ENCODE results near the gene CAPNS1. TPM values are rescaled to one million over a fixed set of nuclear protein-coding genes. Genes with fewer than 3 reads are reported as not detected.

Gene CAPNS1
- 100 to 1,000 TPM in 3 of 4 donors, 10 to 100 TPM in 1; 94.8 to 252 (median 165) TPM for total RNA-seq

GRCh38 chr19:36139473-36140303, at the start of gene CAPNS1:
Gene CAPNS1, plus strand, starts transcription at chr19:36140066. Its CDS starts 946 bp downstream, at chr19:36141012.
- in situ Hi-C loops (cut with MboI; ENCODE audit: low sequenced_read_pairs in 4 of 4) (loop anchor here in 1 of 4 donors (25.0 kb wide), 1 partner anchor 377 kb away; the partner anchor contains the start of genes HSPB6 and PROSER3), intact Hi-C loops (cut with DNase I; ENCODE audit: low total_unique reads) (loop anchor here (1.0 to 2.0 kb wide), 3 partner anchors 12 to 25 kb away; partner anchors contain the start of genes COX7A1, POLR2I and TBCB)
- peaks cover 0 to 25% of the 10 kb centered on the region in 2 donors for H3K36me3 ChIP-seq
- ATAC-seq, result peak; percentile 78 to 86
- DNase-seq, result peak; percentile 95 to 97
- no peaks in the 10 kb centered on the region for H3K9me3 ChIP-seq
- peak within 1 kb of the TSS; percentile 97 to 100 (median 98) for H3K27ac ChIP-seq
- peaks cover 12 to 26% of the 10 kb centered on the region in 2 donors for H3K4me1 ChIP-seq
- peak within 1 kb of the TSS; percentile 90 to 97 (median 92) for H3K4me3 ChIP-seq
- no peaks in the 10 kb centered on the region for H3K27me3 ChIP-seq
- peak; percentile 98 to 99 for TF ChIP-seq POLR2A (IDR thresholded peaks at IDR 0.05)
- TF ChIP-seq, protein P1, sequence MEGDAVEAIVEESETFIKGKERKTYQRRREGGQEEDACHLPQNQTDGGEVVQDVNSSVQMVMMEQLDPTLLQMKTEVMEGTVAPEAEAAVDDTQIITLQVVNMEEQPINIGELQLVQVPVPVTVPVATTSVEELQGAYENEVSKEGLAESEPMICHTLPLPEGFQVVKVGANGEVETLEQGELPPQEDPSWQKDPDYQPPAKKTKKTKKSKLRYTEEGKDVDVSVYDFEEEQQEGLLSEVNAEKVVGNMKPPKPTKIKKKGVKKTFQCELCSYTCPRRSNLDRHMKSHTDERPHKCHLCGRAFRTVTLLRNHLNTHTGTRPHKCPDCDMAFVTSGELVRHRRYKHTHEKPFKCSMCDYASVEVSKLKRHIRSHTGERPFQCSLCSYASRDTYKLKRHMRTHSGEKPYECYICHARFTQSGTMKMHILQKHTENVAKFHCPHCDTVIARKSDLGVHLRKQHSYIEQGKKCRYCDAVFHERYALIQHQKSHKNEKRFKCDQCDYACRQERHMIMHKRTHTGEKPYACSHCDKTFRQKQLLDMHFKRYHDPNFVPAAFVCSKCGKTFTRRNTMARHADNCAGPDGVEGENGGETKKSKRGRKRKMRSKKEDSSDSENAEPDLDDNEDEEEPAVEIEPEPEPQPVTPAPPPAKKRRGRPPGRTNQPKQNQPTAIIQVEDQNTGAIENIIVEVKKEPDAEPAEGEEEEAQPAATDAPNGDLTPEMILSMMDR (IDR thresholded peaks at IDR 0.05 in 4 of 5, conservative IDR thresholded peaks at IDR 0.05 in 1 of 5), result peak in 2 of 5 experiments; percentile 8 to 33

GRCh38 chr19:36090910-36091695, 48.8 kb upstream of the CAPNS1 start:
- H3K4me1 ChIP-seq, result no peaks in the 10 kb centered on the region
- H3K36me3 ChIP-seq, result no peaks in the 10 kb centered on the region
- DNase-seq, result no peak
- no peaks in the 10 kb centered on the region for H3K9me3 ChIP-seq
- no peak overlapping the region for H3K27ac ChIP-seq
- intact Hi-C loops (cut with DNase I; ENCODE audit: low total_unique reads) (no loop called here), in situ Hi-C loops (cut with MboI; ENCODE audit: low sequenced_read_pairs in 4 of 4) (no loop called here)
- ATAC-seq, result no peak
- TF ChIP-seq, protein P1 (IDR thresholded peaks at IDR 0.05 in 4 of 5, conservative IDR thresholded peaks at IDR 0.05 in 1 of 5), result no peak
- no peak for TF ChIP-seq POLR2A (IDR thresholded peaks at IDR 0.05)
- no peak overlapping the region for H3K4me3 ChIP-seq
- no peaks in the 10 kb centered on the region for H3K27me3 ChIP-seq

- H3K4me3 ChIP-seq, result no peak overlapping the region
- intact Hi-C loops (cut with DNase I; ENCODE audit: low total_unique reads) (no loop called here), in situ Hi-C loops (cut with MboI; ENCODE audit: low sequenced_read_pairs in 4 of 4) (no loop called here)
- H3K9me3 ChIP-seq, result no peaks in the 10 kb centered on the region
- H3K27me3 ChIP-seq, result no peaks in the 10 kb centered on the region
- no peaks in the 10 kb centered on the region for H3K4me1 ChIP-seq
- no peak overlapping the region for H3K27ac ChIP-seq
- no peak for TF ChIP-seq POLR2A (IDR thresholded peaks at IDR 0.05)
- TF ChIP-seq, protein P1 (IDR thresholded peaks at IDR 0.05 in 4 of 5, conservative IDR thresholded peaks at IDR 0.05 in 1 of 5), result no peak
- no peak for DNase-seq
- no peaks in the 10 kb centered on the region for H3K36me3 ChIP-seq
- ATAC-seq, result no peak
Measured at GRCh38 chr19:36092566-36092965, 47.3 kb upstream of the CAPNS1 start.

DNA sequence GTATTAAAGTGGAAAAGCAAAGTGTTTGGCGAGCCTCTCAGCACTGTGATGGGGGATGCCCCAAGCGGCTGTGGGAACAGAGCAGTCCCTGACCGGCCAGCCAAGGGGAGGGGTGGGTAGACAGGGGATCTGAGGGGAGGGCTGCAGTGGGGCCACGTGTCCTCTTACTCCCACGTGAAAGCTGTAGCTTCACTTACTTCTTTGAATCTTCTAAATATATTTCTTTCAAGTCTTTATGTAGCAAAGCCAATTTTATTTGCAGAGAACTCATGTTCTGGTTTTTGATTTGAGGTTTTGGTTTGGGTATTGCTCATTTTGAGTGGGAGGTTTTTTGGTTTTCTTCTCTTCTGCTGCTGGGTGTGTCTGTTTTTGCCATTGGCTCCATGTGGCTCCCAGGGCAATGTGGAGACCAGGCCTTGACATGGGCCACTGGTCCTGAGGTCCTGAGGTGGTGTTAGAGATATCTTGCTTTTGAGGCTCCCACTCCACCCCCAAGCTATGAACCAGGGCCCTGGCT, 46.7 kb upstream of the CAPNS1 start:
- Histone ChIP-seq H3K4me1 (no peaks in the 10 kb centered on the region), H3K9me3 (no peaks in the 10 kb centered on the region), H3K36me3 (no peaks in the 10 kb centered on the region), H3K27me3 (no peaks in the 10 kb centered on the region), H3K27ac (no peak overlapping the region), H3K4me3 (no peak overlapping the region)
- in situ Hi-C loops (cut with MboI; ENCODE audit: low sequenced_read_pairs in 4 of 4), result no loop called here
- no peak for TF ChIP-seq POLR2A (IDR thresholded peaks at IDR 0.05)
- TF ChIP-seq, protein P1 (IDR thresholded peaks at IDR 0.05 in 4 of 5, conservative IDR thresholded peaks at IDR 0.05 in 1 of 5), result no peak
- ATAC-seq (no peak), DNase-seq (no peak)
- intact Hi-C loops (cut with DNase I; ENCODE audit: low total_unique reads), result no loop called here

Measured in gastrocnemius medialis (tissue), 4 donors.